HL-60/S4 (cell line): ENCODE results near the gene ZDHHC17.
"Not testable (repeated sequence)": the region's sequence is repeated elsewhere in the genome, so short reads cannot be mapped to it uniquely, and the experiment has no call there.

Experiments
- in situ Hi-C: fragments of 300-500 bp; cut with MboI; formaldehyde crosslinking; loops from 2 replicates; pipeline ENCODE4 v1.14.3; 2022; ENCODE audit warnings: low sequenced_read_pairs

Gene ZDHHC17

GRCh38 chr12:76764856-76765255 is 941 bp downstream of the ZDHHC17 start:
- in situ Hi-C loops = no loop called here

DNA sequence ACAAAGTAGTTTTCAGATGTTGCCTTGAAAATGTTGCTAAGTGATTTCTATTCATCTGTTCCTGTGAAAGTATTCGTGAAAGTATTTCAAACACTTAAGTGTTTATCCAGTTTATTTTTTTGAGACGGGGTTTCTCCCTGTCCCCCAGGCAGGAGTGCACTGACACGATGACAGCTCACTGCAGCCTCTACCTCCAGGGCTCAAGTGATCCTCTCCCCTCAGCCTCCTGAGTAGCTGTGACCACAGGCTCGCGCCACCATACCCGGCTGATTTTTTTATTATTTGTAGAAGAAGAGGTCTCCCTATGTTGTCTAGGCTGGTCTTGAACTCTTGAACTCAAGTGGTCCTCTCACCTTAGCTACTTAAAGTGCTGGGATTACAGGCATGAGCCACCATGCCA is 1.7 kb downstream of the ZDHHC17 start:
- in situ Hi-C loops = no loop called here

GRCh38 chr12:76766161-76766560 is 2.2 kb downstream of the ZDHHC17 start:
- in situ Hi-C loops = no loop called here

DNA sequence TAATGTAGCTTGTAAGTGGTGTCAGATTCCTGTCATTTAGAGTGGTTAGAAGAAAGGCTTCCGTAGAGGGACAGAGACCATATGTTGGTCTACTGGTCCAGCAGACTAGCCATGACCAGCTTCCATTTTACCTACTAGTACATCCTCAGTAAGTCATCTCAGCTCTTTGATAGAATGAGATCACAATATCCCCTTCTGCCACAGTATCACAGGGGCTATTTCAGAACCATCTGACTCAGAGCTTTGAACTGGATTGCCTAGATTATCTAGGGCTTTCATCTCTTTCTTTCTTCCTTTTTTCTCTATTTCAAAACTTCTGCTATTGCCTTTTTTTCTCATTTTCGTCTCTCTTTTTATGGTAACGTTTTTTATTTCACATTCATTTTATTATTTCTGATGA is 4.7 kb downstream of the ZDHHC17 start:
- in situ Hi-C loops = no loop called here

- in situ Hi-C loops = no loop called here
Observed at GRCh38 chr12:76777765-76778216, 13.9 kb downstream of the ZDHHC17 start.

DNA sequence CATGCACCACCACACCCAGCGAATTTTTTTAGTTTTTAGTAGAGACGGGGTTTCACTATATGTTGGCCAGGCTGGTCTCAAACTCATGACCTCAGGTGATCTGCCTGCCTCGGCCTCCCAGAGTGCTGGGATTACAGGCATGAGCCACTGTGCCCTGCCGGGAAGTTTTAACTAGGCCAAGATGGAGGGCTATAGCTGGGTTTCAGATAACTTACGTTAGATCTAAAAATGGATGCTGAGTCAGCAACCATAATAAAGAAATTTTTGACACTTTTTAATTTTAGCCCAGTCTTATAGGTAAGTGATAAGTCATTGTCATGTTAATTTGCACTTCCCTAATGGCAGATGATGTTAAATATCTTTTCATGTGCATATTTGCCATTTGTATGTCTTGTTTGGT is 14.4 kb downstream of the ZDHHC17 start:
- in situ Hi-C loops = no loop called here

- in situ Hi-C loops = not testable (repeated sequence)
Observed at GRCh38 chr12:76779310-76779709, 15.4 kb downstream of the ZDHHC17 start.

DNA sequence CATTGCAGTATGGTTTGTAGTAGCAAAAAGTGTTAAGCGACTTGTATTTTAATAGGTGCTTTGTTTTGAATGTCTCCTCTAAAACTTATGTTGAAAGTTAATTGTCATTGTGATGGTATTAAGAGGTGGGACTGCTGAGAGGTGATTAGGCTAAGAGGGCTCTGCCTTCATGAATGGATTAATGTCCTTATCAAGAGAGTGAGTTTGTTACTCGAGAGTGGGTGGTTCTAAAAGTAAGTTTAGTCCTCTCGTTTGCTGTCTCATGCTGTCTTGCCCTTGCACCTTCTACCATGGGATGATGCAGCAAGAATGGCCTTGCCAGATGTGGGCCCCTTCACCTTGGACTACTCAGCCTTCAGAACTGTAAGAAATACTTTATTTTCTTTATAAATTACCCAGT is 17.4 kb downstream of the ZDHHC17 start:
- in situ Hi-C loops = no loop called here

- in situ Hi-C loops = no loop called here
Observed at GRCh38 chr12:76782526-76782925, 18.6 kb downstream of the ZDHHC17 start.

DNA sequence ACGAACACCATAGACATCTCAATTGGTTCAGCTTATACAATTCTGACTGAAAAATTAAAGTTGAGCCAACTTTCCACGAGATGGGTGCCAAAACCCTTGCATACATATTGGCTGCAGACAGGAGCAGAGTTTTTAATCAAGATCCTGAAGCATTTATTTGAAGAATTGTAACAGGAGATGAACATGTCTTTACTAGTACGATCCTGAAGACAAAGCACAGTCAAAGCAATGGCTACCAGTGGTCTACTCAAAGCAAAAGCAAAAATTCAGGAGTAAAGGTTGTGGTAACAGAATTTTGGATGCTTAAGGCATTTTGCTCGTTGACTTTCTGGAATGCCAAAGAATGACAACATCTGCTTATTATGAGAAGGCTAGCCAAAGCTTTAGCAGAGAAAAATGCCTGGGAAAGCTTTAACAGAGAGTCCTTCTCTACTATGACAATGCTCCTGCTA is 20.7 kb downstream of the ZDHHC17 start:
- in situ Hi-C loops = no loop called here

DNA sequence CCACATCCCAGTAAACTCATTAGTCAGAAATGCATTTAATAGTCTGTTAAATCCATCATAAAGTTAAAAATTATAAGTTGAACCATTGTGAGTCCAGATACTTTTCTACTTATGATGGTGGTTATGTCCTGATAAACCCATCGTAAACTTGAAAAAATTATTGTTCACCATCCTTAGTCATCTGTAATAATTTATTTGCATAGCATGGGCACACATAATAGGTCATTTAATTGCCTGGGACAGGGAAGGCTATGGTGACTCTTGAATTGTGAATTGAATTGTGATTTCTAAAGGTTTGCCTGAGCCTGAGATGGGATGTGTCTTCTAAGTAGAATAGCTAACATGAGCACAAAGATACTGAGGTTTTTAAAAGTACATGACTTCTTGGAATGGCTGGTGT is 21.5 kb downstream of the ZDHHC17 start:
- in situ Hi-C loops = no loop called here

DNA sequence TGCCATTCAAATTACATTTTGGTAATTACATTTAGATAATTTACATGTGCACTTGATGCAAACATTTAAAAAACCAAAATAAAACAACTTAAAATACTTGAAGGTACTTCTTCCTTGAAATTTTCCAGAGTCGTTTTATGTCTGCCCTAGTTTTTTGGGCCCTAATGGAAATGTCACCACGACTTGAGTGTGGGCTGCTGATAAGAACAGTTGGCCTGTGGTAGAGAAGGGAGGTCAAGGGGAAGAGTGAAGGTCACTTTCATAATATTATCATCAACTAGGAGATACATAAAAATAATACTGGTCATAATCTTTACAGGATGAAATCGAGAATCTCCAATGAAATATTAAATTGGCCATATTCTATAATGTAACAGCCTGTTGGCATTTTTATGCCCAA is 23.1 kb downstream of the ZDHHC17 start:
- in situ Hi-C loops = no loop called here

GRCh38 chr12:76787689-76788088 is 23.8 kb downstream of the ZDHHC17 start:
- in situ Hi-C loops = no loop called here

DNA sequence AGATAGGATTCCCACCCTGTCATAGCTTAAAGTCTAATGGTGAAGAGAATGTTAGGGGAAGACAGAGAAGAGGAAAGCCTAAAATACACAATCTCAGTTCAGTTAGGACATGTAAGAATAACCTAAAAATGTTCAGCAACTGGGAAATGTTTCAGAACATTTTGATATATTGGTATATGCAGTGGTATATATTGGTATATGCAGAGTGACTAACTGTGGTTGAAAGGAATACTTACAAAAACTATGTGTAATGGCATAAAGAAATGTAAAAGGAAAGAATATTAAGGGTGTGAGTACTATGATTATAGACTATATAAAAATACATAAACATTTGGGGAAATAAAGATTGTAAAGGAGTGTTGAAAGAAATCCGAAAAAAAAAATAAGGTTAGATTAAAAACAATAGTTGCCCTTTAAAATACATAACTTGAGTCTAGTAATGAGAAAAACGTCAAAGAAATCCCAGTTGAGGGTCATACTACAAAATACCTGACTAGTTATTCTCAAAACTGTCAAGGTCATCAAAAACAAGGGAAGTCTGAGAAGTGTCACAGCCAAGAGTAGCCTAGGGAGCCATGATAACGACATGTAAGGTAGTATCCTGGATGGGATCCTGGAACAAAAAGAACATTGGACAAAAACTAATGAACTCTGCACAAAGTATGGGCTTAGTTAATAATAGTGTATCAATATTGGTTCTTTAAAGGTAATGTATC is 25.6 kb downstream of the ZDHHC17 start:
- in situ Hi-C loops = loop anchor here (10.0 kb wide), 1 partner anchor 165 kb away; no protein-coding TSS in a partner anchor

- in situ Hi-C loops = loop anchor here (10.0 kb wide), 1 partner anchor 166 kb away; no protein-coding TSS in a partner anchor
Observed at GRCh38 chr12:76790564-76791552, 26.9 kb downstream of the ZDHHC17 start.

- in situ Hi-C loops = loop anchor here (10.0 kb wide), 1 partner anchor 168 kb away; no protein-coding TSS in a partner anchor
Observed at GRCh38 chr12:76792828-76793227, 28.9 kb downstream of the ZDHHC17 start.

DNA sequence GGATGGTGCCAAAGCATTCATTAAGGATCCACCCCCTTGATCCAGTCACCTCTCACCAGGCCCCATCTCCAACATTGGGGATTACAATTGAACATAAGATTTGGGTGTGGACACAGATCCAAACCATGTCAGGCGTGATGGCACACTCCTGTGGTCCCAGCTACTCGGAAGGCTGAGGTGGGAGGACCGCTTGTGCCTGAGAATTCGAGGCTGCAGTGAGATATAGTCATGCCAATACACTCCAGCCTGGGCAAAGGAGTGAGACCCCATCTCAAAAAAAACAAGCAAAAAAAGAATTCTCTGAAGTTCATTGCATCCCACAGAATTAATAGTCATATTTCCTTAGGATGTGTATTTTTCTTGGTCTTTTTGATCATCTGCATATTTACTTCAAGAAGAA is 34.9 kb downstream of the ZDHHC17 start:
- in situ Hi-C loops = loop anchor here (10.0 kb wide), 1 partner anchor 174 kb away; no protein-coding TSS in a partner anchor

GRCh38 chr12:76799362-76799761 is 35.4 kb downstream of the ZDHHC17 start:
- in situ Hi-C loops = loop anchor here (10.0 kb wide), 1 partner anchor 175 kb away; no protein-coding TSS in a partner anchor

DNA sequence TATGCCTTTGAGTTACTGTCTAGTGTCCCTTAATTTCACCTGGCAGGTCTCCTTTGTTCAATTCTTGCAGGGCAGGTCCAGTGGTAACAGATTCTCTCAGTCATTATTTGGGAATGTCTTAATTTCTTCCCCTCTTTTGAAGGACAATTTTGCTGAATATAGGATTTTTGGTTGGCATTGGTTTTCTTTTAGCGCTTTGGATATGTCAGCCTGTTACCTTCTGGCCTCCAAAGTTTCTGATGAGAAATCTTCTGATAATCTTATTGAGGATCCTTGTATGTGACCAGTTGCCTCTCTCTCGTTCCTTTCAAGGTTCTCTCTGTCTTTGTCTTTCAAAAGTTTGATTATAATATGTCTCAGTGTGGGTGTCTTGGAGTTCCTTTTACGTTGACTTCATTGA is 38.1 kb downstream of the ZDHHC17 start:
- in situ Hi-C loops = no loop called here

GRCh38 chr12:76804435-76804976 is 40.6 kb downstream of the ZDHHC17 start:
- in situ Hi-C loops = no loop called here
